GM12874 (cell line): ENCODE measurements around the gene MYO15B.

Experiments used
- CTCF ChIP-seq: IDR thresholded peaks from 2 replicates; pipeline ENCODE4 v1.5.1; 2011; ENCODE audit warnings: low read depth, mild to moderate bottlenecking, control low read depth, low read length, moderate library complexity; ENCODE audit not compliant: insufficient read depth

Gene MYO15B

DNA sequence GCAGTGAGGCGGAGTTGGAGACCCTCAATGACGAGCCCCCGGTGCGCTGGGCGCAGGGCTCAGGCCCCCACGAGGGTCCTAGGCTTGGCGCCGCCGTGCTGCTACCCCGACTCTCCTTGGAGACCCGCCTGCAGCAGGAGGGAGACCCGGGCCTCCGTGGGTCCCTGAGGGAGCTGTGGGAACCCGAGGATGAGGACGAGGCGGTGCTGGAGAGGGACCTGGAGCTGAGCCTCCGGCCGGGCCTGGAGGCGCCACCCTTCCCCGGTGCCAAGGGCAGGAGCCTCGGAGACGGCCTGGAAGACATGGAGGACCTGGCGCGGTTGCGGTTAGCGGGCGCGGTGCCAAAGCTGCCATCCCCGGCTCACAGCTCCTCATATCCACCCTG lies 2.3 kb downstream of the MYO15B start:
- no peak for TF ChIP-seq CTCF

DNA sequence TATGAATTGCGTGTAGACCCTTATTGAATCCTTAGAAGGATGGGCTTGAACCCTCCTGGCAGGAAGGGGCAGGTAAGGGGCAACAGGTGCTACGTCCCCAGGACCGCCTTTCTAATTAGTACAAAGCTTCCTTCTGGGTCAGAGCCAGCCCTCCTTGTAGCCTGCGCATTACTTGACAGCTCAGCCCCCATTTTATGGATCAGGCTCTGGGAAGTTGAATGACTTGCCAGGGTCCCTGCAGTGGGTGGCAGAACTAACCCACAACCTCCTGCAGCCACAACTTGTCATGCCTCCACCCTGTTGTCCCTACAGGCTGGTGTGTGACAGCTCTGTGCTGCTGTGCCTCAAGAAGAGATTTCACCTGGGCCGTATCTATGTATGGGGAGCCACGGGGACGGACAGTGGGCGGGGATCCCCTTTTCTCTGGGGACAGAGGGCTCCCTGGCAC lies 2.7 kb downstream of the MYO15B start:
- no peak for TF ChIP-seq CTCF

- no peak for TF ChIP-seq CTCF
Observed at GRCh38 chr17:75590849-75591721, 3.5 kb downstream of the MYO15B start.

GRCh38 chr17:75591722-75592302 lies 4.2 kb downstream of the MYO15B start:
- no peak for TF ChIP-seq CTCF

DNA sequence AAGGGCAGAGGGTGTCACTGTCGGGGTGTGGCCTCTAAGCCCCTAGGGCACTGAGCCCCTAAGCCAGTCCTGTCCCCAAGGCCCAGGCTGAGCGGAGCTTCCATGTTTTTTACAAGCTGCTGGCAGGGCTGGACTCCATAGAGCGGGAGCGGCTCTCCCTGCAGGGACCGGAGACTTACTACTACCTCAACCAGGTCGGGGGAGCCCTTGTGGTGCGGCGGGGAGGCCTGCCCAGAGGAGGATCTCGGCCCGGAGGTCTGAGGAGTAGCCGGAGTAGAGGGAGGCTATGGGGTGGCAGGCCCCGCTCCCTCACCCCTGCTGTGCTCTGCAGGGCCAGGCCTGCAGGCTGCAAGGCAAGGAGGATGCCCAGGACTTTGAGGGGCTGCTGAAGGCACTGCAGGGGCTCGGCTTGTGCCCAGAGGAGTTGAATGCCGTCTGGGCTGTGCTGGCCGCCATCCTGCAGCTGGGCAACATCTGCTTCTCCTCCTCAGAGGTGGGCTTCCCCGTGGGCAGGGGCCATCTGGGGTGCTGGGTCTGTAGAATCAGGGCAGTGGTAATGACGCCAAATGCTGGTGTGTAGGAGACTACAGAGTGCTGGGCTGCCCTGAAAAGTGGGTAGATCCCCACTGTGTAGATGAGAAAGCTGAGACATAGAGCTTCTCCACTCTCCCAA lies 4.9 kb downstream of the MYO15B start:
- no peak for TF ChIP-seq CTCF

DNA sequence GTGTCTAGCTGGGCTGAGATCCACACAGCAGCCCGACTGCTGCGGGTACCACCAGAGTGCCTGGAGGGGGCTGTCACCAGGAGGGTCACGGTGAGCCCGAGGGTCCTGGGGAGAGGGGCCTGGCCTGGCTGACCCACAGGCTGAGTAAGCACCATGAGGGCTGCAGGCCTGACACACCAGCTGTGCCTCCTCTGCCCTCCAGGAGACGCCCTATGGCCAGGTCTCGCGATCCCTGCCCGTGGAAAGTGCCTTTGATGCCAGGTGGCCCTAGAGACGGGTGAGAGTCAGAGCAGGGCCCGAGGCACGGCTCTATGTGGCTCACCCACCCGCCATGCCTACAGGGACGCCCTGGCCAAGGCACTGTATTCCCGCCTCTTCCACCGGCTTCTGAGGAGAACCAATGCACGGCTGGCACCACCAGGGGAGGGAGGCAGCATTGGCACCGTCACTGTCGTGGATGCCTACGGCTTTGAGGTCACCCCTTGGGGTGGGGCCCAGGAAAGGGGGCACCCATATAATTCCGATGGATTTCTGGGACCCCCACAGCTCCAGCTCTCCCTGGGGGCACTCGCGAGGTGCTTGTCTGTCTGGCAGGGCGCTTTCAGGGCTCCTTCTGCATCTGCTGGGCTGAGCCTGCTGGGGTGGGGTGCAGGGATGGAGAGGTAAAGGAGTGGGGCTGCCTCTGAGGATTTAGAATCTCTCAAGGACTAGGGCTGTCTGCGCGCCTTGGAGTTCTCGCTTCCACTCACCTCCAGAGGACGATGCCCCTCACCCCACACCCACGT lies 7.1 kb downstream of the MYO15B start:
- no peak for TF ChIP-seq CTCF

GRCh38 chr17:75595284-75595919 lies 7.8 kb downstream of the MYO15B start:
- TF ChIP-seq CTCF, result no peak
